ENCODE measurements around the gene KIAA1755. TPM values are rescaled to one million over a fixed set of nuclear protein-coding genes. Genes with fewer than 3 reads are reported as not detected.

The KIAA1755 gene
- 0.09 and 0.22 TPM in 2 replicates for total RNA-seq

GRCh38 chr20:38260378-38261053 is at the start of gene KIAA1755:
Gene KIAA1755, minus strand, starts transcription at chr20:38260735. Its CDS starts 235 bp downstream, at chr20:38260500.

GRCh38 chr20:38303908-38304379 is 43.4 kb upstream of the KIAA1755 start, which contains the start of gene BPI:
Gene BPI, plus strand, starts transcription at chr20:38304156. Its CDS starts 68 bp downstream, at chr20:38304224.

GRCh38 chr20:38165089-38165965 is 95.2 kb downstream of the KIAA1755 start, which contains the start of gene TGM2:
Gene TGM2, minus strand, starts transcription at chr20:38165270. Its CDS starts 72 bp downstream, at chr20:38165198.

Other genes starting within 250 kb of the KIAA1755 start
- gene TTI1, start 227.3 kb downstream of the KIAA1755 start, total RNA-seq, result 11.6 and 16.2 TPM in 2 replicates
- 14.8 and 15.6 TPM in 2 replicates for gene RPRD1B, start 227.0 kb downstream of the KIAA1755 start, total RNA-seq
- 227 and 334 TPM in 2 replicates for gene TGM2, start 95.5 kb downstream of the KIAA1755 start, total RNA-seq
- not detected in 2 replicates for gene BPI, start 43.4 kb upstream of the KIAA1755 start, total RNA-seq
- under 0.01 TPM in 1 of 2 replicates, not detected in the other for gene LBP, start 85.7 kb upstream of the KIAA1755 start, total RNA-seq
- 2.4 and 4.6 TPM in 2 replicates for gene SNHG17, start 174.6 kb upstream of the KIAA1755 start, total RNA-seq
- gene RALGAPB, start 212.1 kb upstream of the KIAA1755 start, total RNA-seq, result 18.3 and 22.1 TPM in 2 replicates